Ureter (tissue), 1 donor: ENCODE measurements around the gene DYNC1LI1. TPM values are rescaled to one million over a fixed set of nuclear protein-coding genes. Genes with fewer than 3 reads are reported as not detected.
A peak's percentile ranks its signal among the peaks of the same experiment; 100 is the strongest.
"Not testable (repeated sequence)": the region's sequence is repeated elsewhere in the genome, so short reads cannot be mapped to it uniquely, and the experiment has no call there.

Experiments
- DNase-seq: peaks from one replicate; pipeline ENCODE4 v3.0.0-alpha.2; 2020; ENCODE audit warnings: low spot score
- total RNA-seq: library from RNA; stranded (reverse); gene quantifications from one replicate; pipeline ENCODE4 v1.2.4, GENCODE V29; 2023
- donor health status: DM: yes; HTN: yes; CAD: no.

DYNC1LI1 gene
- total RNA-seq, 1 donor from 2014 or later, result 26.2 TPM

- DNase-seq, result no peak
Observed at GRCh38 chr3:32583708-32584107, 13.1 kb upstream of the DYNC1LI1 start.

GRCh38 chr3:32578669-32579068, 8.0 kb upstream of the DYNC1LI1 start:
- not testable (repeated sequence) for DNase-seq

GRCh38 chr3:32577581-32578556, 7.2 kb upstream of the DYNC1LI1 start:
- DNase-seq, result no peak

- no peak for DNase-seq
Observed at GRCh38 chr3:32577174-32577573, 6.5 kb upstream of the DYNC1LI1 start.

GRCh38 chr3:32575451-32576113, 4.9 kb upstream of the DYNC1LI1 start:
- no peak for DNase-seq

- DNase-seq, result no peak
Observed at GRCh38 chr3:32571192-32571485, 481 bp upstream of the DYNC1LI1 start.

- DNase-seq, result peak; percentile 50
Observed at GRCh38 chr3:32569540-32570420, 878 bp downstream of the DYNC1LI1 start.

GRCh38 chr3:32568953-32569352, 1.7 kb downstream of the DYNC1LI1 start:
- DNase-seq, result no peak

- no peak for DNase-seq
Observed at GRCh38 chr3:32564195-32564594, 6.5 kb downstream of the DYNC1LI1 start.

GRCh38 chr3:32562640-32563039, 8.0 kb downstream of the DYNC1LI1 start:
- no peak for DNase-seq

- no peak for DNase-seq
Observed at GRCh38 chr3:32557640-32558352, 12.9 kb downstream of the DYNC1LI1 start.

GRCh38 chr3:32556332-32556731, 14.3 kb downstream of the DYNC1LI1 start:
- DNase-seq, result no peak

GRCh38 chr3:32553973-32554372, 16.7 kb downstream of the DYNC1LI1 start:
- no peak for DNase-seq

- no peak for DNase-seq
Observed at GRCh38 chr3:32553459-32553858, 17.2 kb downstream of the DYNC1LI1 start.

GRCh38 chr3:32552013-32552412, 18.6 kb downstream of the DYNC1LI1 start:
- DNase-seq, result no peak

GRCh38 chr3:32551496-32551895, 19.2 kb downstream of the DYNC1LI1 start:
- DNase-seq, result no peak

- no peak for DNase-seq
Observed at GRCh38 chr3:32551087-32551486, 19.6 kb downstream of the DYNC1LI1 start.

GRCh38 chr3:32545305-32545704, 25.4 kb downstream of the DYNC1LI1 start:
- DNase-seq, result no peak

GRCh38 chr3:32544894-32545293, 25.8 kb downstream of the DYNC1LI1 start:
- no peak for DNase-seq

- DNase-seq, result no peak
Observed at GRCh38 chr3:32542807-32543206, 27.9 kb downstream of the DYNC1LI1 start.

- DNase-seq, result no peak
Observed at GRCh38 chr3:32540899-32541298, 29.8 kb downstream of the DYNC1LI1 start.
